Spleen (tissue), 7 donors: ENCODE data around the gene GHRH.

Experiments
- CTCF ChIP-seq, 11 experiments: fragments of 200-600 bp in 7 of 11; fragments of 450-650 bp in 4 of 11; sonication (generic) in 4 of 11; IDR thresholded peaks in 8 of 11; conservative IDR thresholded peaks in 3 of 11; 1 replicate in 7 of 11; 2 replicates in 4 of 11; pipeline versions ENCODE4 v1.4.0 to v1.8.0; 2016 to 2021; ENCODE audit warnings: antibody characterized with exemption in 11 of 11, inconsistent platforms in 4 of 11, mild to moderate bottlenecking in 1 of 11
- POLR2AphosphoS5 ChIP-seq, 3 donors: sonication (generic); formaldehyde crosslinking; IDR thresholded peaks; one replicate each; pipeline ENCODE4 v1.5.1; 2017; ENCODE audit warnings: antibody characterized with exemption in 3 of 3
- donor health status: DM: no; HTN: no; CAD: no; lungs with moderate emphysema.
- donor health status: DM: no; HTN: no; CAD: no.
- donor health status: DM: no; HTN: no; CAD: no.

- TF ChIP-seq CTCF (IDR thresholded peaks at IDR 0.05 in 8 of 11, conservative IDR thresholded peaks at IDR 0.05 in 3 of 11) = no peak
- TF ChIP-seq POLR2AphosphoS5 (IDR thresholded peaks at IDR 0.05) = no peak
Measured at GRCh38 chr20:37220731-37221130, 40.9 kb downstream of the GHRH start.
